ENCODE results near the gene NLE1. TPM values are rescaled to one million over a fixed set of nuclear protein-coding genes. Genes with fewer than 3 reads are reported as not detected.

NLE1 gene
- total RNA-seq, 2 donors from 2014 or later, result 29.2 to 73.1 TPM

DNA sequence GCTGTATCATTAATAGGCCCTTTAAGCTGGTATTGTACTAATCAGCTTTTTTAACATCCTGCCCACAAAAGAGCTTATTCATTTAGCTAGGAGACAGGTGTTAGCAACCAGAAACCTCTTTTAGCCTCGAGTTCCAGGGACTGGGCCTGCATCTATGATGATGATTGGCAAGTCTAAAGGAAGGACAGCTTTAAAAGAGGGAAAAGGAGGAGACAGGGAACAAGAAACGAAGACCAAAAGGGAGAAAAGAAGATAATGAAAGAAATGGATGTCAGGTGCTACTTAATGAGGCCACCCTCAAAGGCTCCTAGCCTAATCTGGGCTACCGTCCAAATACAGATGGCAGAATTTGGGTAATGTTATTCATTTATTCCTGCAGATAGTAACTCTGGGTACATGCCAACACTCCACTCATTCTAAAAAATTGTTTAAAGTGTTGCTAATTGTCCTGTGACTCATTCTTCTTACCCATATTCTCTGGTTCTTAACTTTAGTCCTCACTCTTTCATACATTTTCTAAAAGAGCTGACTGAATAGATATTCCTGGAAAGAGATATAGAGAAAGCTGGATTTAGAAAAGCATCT lies 59.9 kb downstream of the NLE1 start:
- Mint-ChIP-seq H3K36me3 (peaks cover 4% of the 10 kb centered on the region), H3K27me3 (no peaks in the 10 kb centered on the region), H3K9me3 (no peaks in the 10 kb centered on the region), H3K4me1 (ENCODE audit: low read depth in 2 of 2) (peaks cover 59 to 77% of the 10 kb centered on the region in 2 donors), H3K27ac (peak overlapping the region; percentile 52 to 82), H3K4me3 (peak overlapping the region; percentile 77)
- DNase-seq (ENCODE audit: low spot score), result no peak
- peak in 1 of 2 donors; percentile 81 for ATAC-seq

DNA sequence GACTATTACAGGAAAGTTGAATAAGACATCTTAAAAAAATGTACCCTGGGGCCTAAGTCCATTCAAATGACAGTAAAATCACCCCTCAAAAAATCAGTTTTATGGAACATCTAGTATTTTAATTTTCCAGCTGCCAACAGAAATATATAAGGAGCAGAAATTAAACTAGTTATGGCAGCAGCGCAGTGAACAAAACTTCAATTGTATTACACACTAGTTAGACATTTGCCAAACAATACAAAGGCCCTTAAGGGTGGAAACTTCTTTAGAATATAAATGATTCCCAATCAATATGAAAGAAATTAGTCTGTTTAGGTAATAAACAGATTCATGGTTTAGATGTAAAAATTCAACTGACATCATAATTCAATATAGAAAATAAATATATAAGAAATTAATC lies 60.5 kb downstream of the NLE1 start:
- Mint-ChIP-seq H3K27me3 (no peaks in the 10 kb centered on the region), H3K36me3 (peaks cover 4% of the 10 kb centered on the region), H3K4me3 (peak overlapping the region; percentile 79), H3K9me3 (no peaks in the 10 kb centered on the region), H3K27ac (peak overlapping the region; percentile 52 to 82), H3K4me1 (ENCODE audit: low read depth in 2 of 2) (peaks cover 56 to 72% of the 10 kb centered on the region in 2 donors)
- no peak for DNase-seq (ENCODE audit: low spot score)
- no peak for ATAC-seq

DNA sequence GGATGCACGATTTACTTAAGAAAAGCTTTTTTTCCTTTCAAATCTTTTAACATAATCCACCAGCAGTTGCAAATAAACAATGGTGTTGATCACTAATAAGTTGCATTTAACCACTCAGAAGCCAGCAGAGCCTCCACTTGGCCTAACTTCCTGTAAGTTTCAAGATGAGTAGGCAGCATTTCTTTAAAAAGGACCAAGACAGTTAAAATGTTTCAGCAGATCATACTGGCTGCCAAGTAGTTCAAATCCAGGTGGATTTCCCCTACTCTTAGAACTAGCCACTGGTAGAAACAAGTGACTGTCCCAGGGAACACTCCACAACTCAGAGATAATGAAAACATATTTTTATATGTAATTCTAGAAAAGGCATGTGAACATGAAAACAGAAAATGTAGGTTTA lies 61.6 kb downstream of the NLE1 start:
- Mint-ChIP-seq H3K36me3 (peaks cover 4% of the 10 kb centered on the region), H3K9me3 (no peaks in the 10 kb centered on the region), H3K4me3 (peak overlapping the region; percentile 79), H3K27ac (peak overlapping the region; percentile 52 to 82), H3K27me3 (no peaks in the 10 kb centered on the region), H3K4me1 (ENCODE audit: low read depth in 2 of 2) (peaks cover 50 to 64% of the 10 kb centered on the region in 2 donors)
- ATAC-seq (peak; percentile 81 to 85), DNase-seq (ENCODE audit: low spot score) (no peak)

DNA sequence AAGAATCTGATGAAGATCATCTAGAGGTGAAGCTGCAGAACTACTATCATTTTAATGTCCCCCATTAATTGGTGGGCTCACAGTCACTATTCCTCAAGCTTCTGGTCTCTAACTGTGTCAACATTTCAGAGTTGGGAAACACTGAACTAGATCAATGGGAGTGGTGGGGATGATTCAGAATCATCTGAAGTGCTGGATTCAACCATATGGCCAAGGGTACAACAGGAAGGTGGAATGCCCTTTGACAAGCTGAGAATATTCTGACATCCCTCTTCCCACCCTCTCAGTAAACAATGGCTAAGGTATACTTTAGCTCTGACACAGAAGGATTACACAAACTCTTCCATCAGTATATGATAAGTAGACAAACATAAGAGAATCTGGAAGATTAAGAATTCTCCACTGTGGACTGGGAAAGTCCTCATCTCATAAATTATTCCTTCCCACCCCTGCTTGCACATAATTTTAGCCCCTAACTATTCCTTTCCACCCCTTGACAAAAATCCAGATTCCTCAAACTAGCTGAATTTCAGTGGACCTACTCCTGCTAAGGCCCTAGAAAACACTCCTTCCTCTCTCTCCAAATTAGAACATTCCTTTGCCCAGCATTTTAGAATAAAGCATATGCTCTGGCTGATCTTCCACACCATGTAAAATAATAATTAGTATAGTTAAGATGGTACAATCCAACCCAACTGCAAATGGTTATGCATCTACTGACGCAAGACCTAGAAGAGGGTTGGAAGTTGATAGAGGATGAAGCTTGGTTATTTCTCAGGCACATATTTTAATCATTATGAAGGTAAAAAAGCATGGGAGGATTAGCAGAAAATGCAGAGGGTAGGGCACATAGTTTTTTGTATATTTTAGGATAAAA lies 62.3 kb downstream of the NLE1 start:
- Mint-ChIP-seq H3K27ac (peak overlapping the region; percentile 52 to 82), H3K4me1 (ENCODE audit: low read depth in 2 of 2) (peaks cover 53 to 64% of the 10 kb centered on the region in 2 donors), H3K9me3 (no peaks in the 10 kb centered on the region), H3K27me3 (no peaks in the 10 kb centered on the region), H3K4me3 (peak overlapping the region; percentile 79), H3K36me3 (peaks cover 4% of the 10 kb centered on the region)
- ATAC-seq, result no peak
- DNase-seq (ENCODE audit: low spot score), result no peak

Other genes starting within 250 kb of the NLE1 start
- 1 to 10 TPM in 1 of 2 donors, under 1 TPM in 1; 0.45 to 1.9 TPM for gene CCT6B, start 180.8 kb downstream of the NLE1 start, total RNA-seq
- gene ZNF830, start 180.8 kb downstream of the NLE1 start, total RNA-seq, result 10 to 100 TPM; 21.0 to 29.5 TPM
- gene LIG3, start 161.8 kb downstream of the NLE1 start, total RNA-seq, result 10 to 100 TPM; 65.8 to 89.4 TPM
- gene RFFL, start 78.6 kb downstream of the NLE1 start, total RNA-seq, result 10 to 100 TPM; 87.6 to 91.5 TPM
- gene RAD51D, start 22.4 kb downstream of the NLE1 start, total RNA-seq, result 10 to 100 TPM; 27.8 to 68.3 TPM
- gene FNDC8, start 20.7 kb downstream of the NLE1 start, total RNA-seq, result not detected
- gene UNC45B, start 5.5 kb upstream of the NLE1 start, total RNA-seq, result under 1 TPM in 1 of 2 donors, not detected in 1; 0.14 TPM
- not detected for gene SLC35G3, start 52.1 kb upstream of the NLE1 start, total RNA-seq
- gene SLFN5, start 100.8 kb upstream of the NLE1 start, total RNA-seq, result 10 to 100 TPM; 29.0 to 46.7 TPM
- 100 to 1,000 TPM; 139 to 149 TPM for gene SLFN11, start 231.3 kb upstream of the NLE1 start, total RNA-seq